SU-DHL-6 (cell line): Measurements from ENCODE around the gene CRYGA.

Experiments
- CTCF ChIP-seq: fragments of 200-600 bp; sonication (generic); IDR thresholded peaks from one replicate; pipeline ENCODE4 v1.5.1; 2017; ENCODE audit warnings: antibody characterized with exemption, mild to moderate bottlenecking, low read length, moderate library complexity; ENCODE audit not compliant: insufficient read depth, poor library complexity, severe bottlenecking
- EZH2phosphoT487 ChIP-seq: fragments of 200-600 bp; sonication (generic), shearing (Covaris generic); conservative IDR thresholded peaks from 2 replicates; pipeline ENCODE4 v1.6.1; 2018; ENCODE audit warnings: mild to moderate bottlenecking, antibody characterized with exemption, low read length, moderate library complexity, mixed read lengths

- no peak for TF ChIP-seq CTCF
- no peak for TF ChIP-seq EZH2phosphoT487
Observed at GRCh38 chr2:208172125-208172524, 8.7 kb upstream of the CRYGA start.
